Vagina (tissue), 2 donors: ENCODE results near the gene FAM3D. TPM values are rescaled to one million over a fixed set of nuclear protein-coding genes. Genes with fewer than 3 reads are reported as not detected.

ENCODE experiments used
- DNase-seq, 2 donors: peaks; one replicate each; pipeline ENCODE4 v3.0.0-alpha.2; 2017; ENCODE audit errors: extremely low spot score in 2 of 2
- H3K27ac ChIP-seq: fragments of 200-600 bp; sonication (generic); one replicate; pipeline ENCODE4 v1.5.1; 2019
- H3K27me3 ChIP-seq: fragments of 200-600 bp; sonication (generic); one replicate; pipeline ENCODE4 v1.5.1; 2019
- H3K36me3 ChIP-seq, 2 donors: fragments of 200-600 bp; sonication (generic); one replicate each; pipeline ENCODE4 v1.5.1; 2017 to 2019
- H3K4me1 ChIP-seq: fragments of 200-600 bp; sonication (generic); one replicate; pipeline ENCODE4 v1.5.1; 2019
- H3K4me3 ChIP-seq, 2 donors: fragments of 200-600 bp; sonication (generic); 1 replicate in 1 of 2; 2 replicates in 1 of 2; pipeline ENCODE4 v1.5.1; 2016 to 2019
- H3K9me3 ChIP-seq: fragments of 200-600 bp; sonication (generic); one replicate; pipeline ENCODE4 v1.5.1; 2019
- CTCF ChIP-seq, 3 experiments: fragments of 450-650 bp in 2 of 3; fragments of 200-600 bp in 1 of 3; sonication (generic) in 1 of 3; IDR thresholded peaks; one replicate each; pipeline ENCODE4 v1.5.1; 2017 to 2019; ENCODE audit warnings: antibody characterized with exemption in 3 of 3, mild to moderate bottlenecking in 2 of 3, moderate library complexity in 2 of 3
- POLR2A ChIP-seq, 2 donors: fragments of 450-650 bp; IDR thresholded peaks; one replicate each; pipeline ENCODE4 v1.6.1; 2017; ENCODE audit warnings: antibody characterized with exemption in 2 of 2, mild to moderate bottlenecking in 2 of 2, moderate library complexity in 2 of 2
- POLR2AphosphoS5 ChIP-seq, 2 donors: sonication (generic); formaldehyde crosslinking; IDR thresholded peaks; one replicate each; pipeline ENCODE4 v1.9.0; 2017; ENCODE audit warnings: antibody characterized with exemption in 2 of 2, mild to moderate bottlenecking in 2 of 2, low read depth in 1 of 2; ENCODE audit not compliant: insufficient read depth in 1 of 2
- intact Hi-C: fragments of 100-400 bp; cut with DNase I; formaldehyde crosslinking; loops from one replicate; pipeline ENCODE4 v1.15.1; 2023
- total RNA-seq: library from RNA; depleted of rRNA; stranded (reverse); fragments of >200 nt; gene quantifications from one replicate; pipeline ENCODE4 v1.2.3, GENCODE V29; 2016

FAM3D gene
- total RNA-seq, 1 donor from 2014 or later = 13.5 TPM

DNA sequence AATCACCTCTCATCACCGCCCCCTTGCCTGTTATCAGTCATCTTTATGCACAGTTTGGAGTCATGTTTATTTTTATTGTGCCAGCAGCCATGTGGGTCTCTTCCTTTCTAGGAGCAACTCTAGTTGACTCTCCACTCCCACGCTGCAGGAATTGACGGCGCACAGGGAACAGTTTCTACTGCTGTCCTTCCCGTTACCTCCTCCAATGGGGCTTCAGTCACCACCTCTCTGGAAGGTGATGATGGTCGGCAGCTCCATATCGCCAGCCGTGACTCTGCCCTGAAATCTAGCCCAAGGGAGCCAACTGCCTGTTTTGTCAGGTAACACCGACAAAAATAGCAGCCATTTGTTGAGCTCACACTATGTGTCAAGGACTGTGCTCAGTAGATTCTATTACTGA, 53.7 kb downstream of the FAM3D start:
- intact Hi-C loops = no loop called here

GRCh38 chr3:58609990-58610389, 56.6 kb downstream of the FAM3D start:
- no peak for DNase-seq
- intact Hi-C loops = no loop called here
- no peak overlapping the region for H3K27ac ChIP-seq

More for the DNA sequence above, 53.7 kb downstream of the FAM3D start:
- TF ChIP-seq POLR2AphosphoS5 (IDR thresholded peaks at IDR 0.05; ENCODE audit: insufficient read depth in 1 of 2, low read depth in 1 of 2) = no peak
- no peak for TF ChIP-seq POLR2A (IDR thresholded peaks at IDR 0.05)
- TF ChIP-seq CTCF (IDR thresholded peaks at IDR 0.05) = no peak
- Histone ChIP-seq H3K27ac (no peak overlapping the region), H3K36me3 (no peaks in the 10 kb centered on the region), H3K9me3 (no peaks in the 10 kb centered on the region), H3K4me3 (no peak overlapping the region), H3K4me1 (peaks cover 13% of the 10 kb centered on the region), H3K27me3 (no peaks in the 10 kb centered on the region)
- no peak for DNase-seq

GRCh38 chr3:58608648-58609047, 57.9 kb downstream of the FAM3D start:
- H3K36me3 ChIP-seq = no peaks in the 10 kb centered on the region
- no peak overlapping the region for H3K4me3 ChIP-seq
- H3K4me1 ChIP-seq = no peaks in the 10 kb centered on the region
- H3K27me3 ChIP-seq = no peaks in the 10 kb centered on the region
- no peaks in the 10 kb centered on the region for H3K9me3 ChIP-seq
- no peak for DNase-seq
- intact Hi-C loops = no loop called here
- TF ChIP-seq CTCF (IDR thresholded peaks at IDR 0.05) = no peak
- TF ChIP-seq POLR2AphosphoS5 (IDR thresholded peaks at IDR 0.05; ENCODE audit: insufficient read depth in 1 of 2, low read depth in 1 of 2) = no peak
- no peak for TF ChIP-seq POLR2A (IDR thresholded peaks at IDR 0.05)
- no peak overlapping the region for H3K27ac ChIP-seq

More at GRCh38 chr3:58609990-58610389, 56.6 kb downstream of the FAM3D start:
- H3K4me3 ChIP-seq = no peak overlapping the region
- TF ChIP-seq CTCF (IDR thresholded peaks at IDR 0.05) (no peak), POLR2AphosphoS5 (IDR thresholded peaks at IDR 0.05; ENCODE audit: insufficient read depth in 1 of 2, low read depth in 1 of 2) (no peak), POLR2A (IDR thresholded peaks at IDR 0.05) (no peak)
- no peaks in the 10 kb centered on the region for H3K27me3 ChIP-seq
- no peaks in the 10 kb centered on the region for H3K36me3 ChIP-seq
- no peaks in the 10 kb centered on the region for H3K9me3 ChIP-seq
- H3K4me1 ChIP-seq = no peaks in the 10 kb centered on the region

GRCh38 chr3:58607816-58608215, 58.8 kb downstream of the FAM3D start:
- Histone ChIP-seq H3K4me3 (no peak overlapping the region), H3K27me3 (no peaks in the 10 kb centered on the region), H3K36me3 (no peaks in the 10 kb centered on the region), H3K4me1 (no peaks in the 10 kb centered on the region), H3K27ac (no peak overlapping the region), H3K9me3 (no peaks in the 10 kb centered on the region)
- intact Hi-C loops = no loop called here
- no peak for TF ChIP-seq POLR2AphosphoS5 (IDR thresholded peaks at IDR 0.05; ENCODE audit: insufficient read depth in 1 of 2, low read depth in 1 of 2)
- no peak for TF ChIP-seq CTCF (IDR thresholded peaks at IDR 0.05)
- TF ChIP-seq POLR2A (IDR thresholded peaks at IDR 0.05) = no peak
- no peak for DNase-seq

DNA sequence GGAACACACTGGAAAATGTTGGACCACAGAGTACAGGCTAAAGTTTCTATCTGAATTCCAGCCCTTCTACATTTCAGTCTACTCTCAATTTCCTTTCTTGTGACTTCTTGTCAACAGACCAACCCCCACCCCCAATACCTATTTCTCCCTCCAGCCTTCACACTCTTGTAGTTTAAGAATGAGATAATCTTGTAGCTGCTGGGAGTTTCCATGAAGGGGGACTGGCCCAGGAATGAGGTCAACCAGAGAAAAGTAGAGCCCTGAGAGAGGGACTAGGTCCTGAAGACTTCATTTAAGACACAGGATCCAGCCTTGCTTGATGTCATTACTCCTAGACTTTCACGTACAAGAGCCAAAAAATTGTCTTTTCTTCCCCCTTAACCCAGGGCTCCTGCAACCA, 59.9 kb downstream of the FAM3D start:
- intact Hi-C loops = no loop called here
- Histone ChIP-seq H3K9me3 (no peaks in the 10 kb centered on the region), H3K4me1 (no peaks in the 10 kb centered on the region), H3K27me3 (no peaks in the 10 kb centered on the region), H3K27ac (no peak overlapping the region), H3K36me3 (no peaks in the 10 kb centered on the region), H3K4me3 (no peak overlapping the region)
- TF ChIP-seq POLR2AphosphoS5 (IDR thresholded peaks at IDR 0.05; ENCODE audit: insufficient read depth in 1 of 2, low read depth in 1 of 2) = no peak
- TF ChIP-seq CTCF (IDR thresholded peaks at IDR 0.05) = no peak
- TF ChIP-seq POLR2A (IDR thresholded peaks at IDR 0.05) = no peak
- no peak for DNase-seq
